SK-N-SH (cell line): ENCODE data around the gene HRK. TPM values are rescaled to one million over a fixed set of nuclear protein-coding genes. Genes with fewer than 3 reads are reported as not detected.

Experiments used
- CTCF ChIA-PET: fragments of 300-600, 350-600 bp; formaldehyde crosslinking; extraction: SDS; loops from one replicate; lab custom pipeline; 2021; lab: Yijun Ruan, JAX
- POLR2A ChIA-PET: fragments of 350-600 bp; sonication (Branson Sonifier 250); formaldehyde crosslinking; extraction: SDS; loops from one replicate; lab custom pipeline; 2020; ENCODE audit warnings: antibody characterized with exemption, inconsistent platforms; lab: Yijun Ruan, JAX
- DNase-seq: peaks from one replicate; pipeline ENCODE4 v3.0.0; 2012
- H2AFZ ChIP-seq: fragments of 200-600 bp; sonication (generic); 2 replicates; pipeline ENCODE4 v1.8.1; 2016; ENCODE audit warnings: antibody characterized with exemption, mild to moderate bottlenecking, low read depth
- H3F3A ChIP-seq: fragments of 200-600 bp; sonication (generic); replicated peaks from 2 replicates; pipeline ENCODE3; 2016; ENCODE audit warnings: antibody characterized with exemption, mild to moderate bottlenecking; ENCODE audit not compliant: insufficient read depth
- H3K27ac ChIP-seq, 2 experiments: fragments of 200-500 bp in 1 of 2; fragments of 200-600 bp in 1 of 2; sonication (Bioruptor generic) in 1 of 2; sonication (generic), shearing (Covaris generic) in 1 of 2; 2 replicates each; pipeline versions ENCODE4 v1.5.1 to v1.6.1; 2014 to 2016; ENCODE audit warnings: low read depth in 2 of 2, inconsistent platforms in 1 of 2, low read length in 1 of 2, mild to moderate bottlenecking in 1 of 2, mixed read lengths in 1 of 2
- H3K27me3 ChIP-seq: fragments of 200-600 bp; sonication (generic), shearing (Covaris generic); 2 replicates; pipeline ENCODE4 v1.6.1; 2016; ENCODE audit warnings: mixed run types; ENCODE audit not compliant: insufficient read depth
- H3K36me3 ChIP-seq, 2 experiments: fragments of 200-500 bp in 1 of 2; fragments of 200-600 bp in 1 of 2; sonication (Bioruptor generic) in 1 of 2; sonication (generic) in 1 of 2; replicated peaks in 1 of 2; 2 replicates each; pipeline versions ENCODE3 to v1.5.1; 2014 to 2016; ENCODE audit warnings: low read length in 1 of 2, mild to moderate bottlenecking in 1 of 2; ENCODE audit not compliant: insufficient read depth in 2 of 2, control insufficient read depth in 1 of 2
- H3K4me1 ChIP-seq, 2 experiments: fragments of 200-500 bp in 1 of 2; fragments of 200-600 bp in 1 of 2; sonication (Bioruptor generic) in 1 of 2; sonication (generic), shearing (Covaris generic) in 1 of 2; 2 replicates each; pipeline versions ENCODE4 v1.5.1 to v1.6.1; 2014 to 2016; ENCODE audit warnings: low read depth in 1 of 2, low read length in 1 of 2, mixed run types in 1 of 2; ENCODE audit not compliant: insufficient read depth in 2 of 2, control insufficient read depth in 1 of 2
- H3K4me2 ChIP-seq: fragments of 200-600 bp; sonication (generic), shearing (Covaris generic); 2 replicates; pipeline ENCODE4 v1.6.1; 2017; ENCODE audit warnings: mixed run types
- H3K4me3 ChIP-seq, 2 experiments: fragments of 200-500 bp in 1 of 2; fragments of 200-600 bp in 1 of 2; sonication (Bioruptor generic) in 1 of 2; sonication (generic), shearing (Covaris generic) in 1 of 2; 2 replicates each; pipeline versions ENCODE4 v1.5.1 to v1.8.1; 2014 to 2016; ENCODE audit warnings: low read depth in 2 of 2, inconsistent platforms in 1 of 2, low read length in 1 of 2, mild to moderate bottlenecking in 1 of 2, mixed read lengths in 1 of 2, moderate library complexity in 1 of 2
- H3K79me2 ChIP-seq: fragments of 200-600 bp; sonication (generic); 2 replicates; pipeline ENCODE4 v1.8.1; 2017; ENCODE audit warnings: mild to moderate bottlenecking; ENCODE audit not compliant: insufficient read depth
- H3K9ac ChIP-seq: fragments of 200-600 bp; sonication (generic); 2 replicates; pipeline ENCODE4 v1.6.1; 2017; ENCODE audit warnings: mixed run types
- H3K9me2 ChIP-seq: fragments of 200-600 bp; sonication (generic); 2 replicates; pipeline ENCODE4 v1.6.1; 2017; ENCODE audit warnings: mixed run types
- H3K9me3 ChIP-seq: fragments of 200-600 bp; sonication (generic); 2 replicates; pipeline ENCODE4 v1.6.1; 2017; ENCODE audit warnings: mixed run types, mild to moderate bottlenecking, moderate library complexity
- H4K20me1 ChIP-seq: fragments of 200-600 bp; sonication (generic); 2 replicates; pipeline ENCODE4 v1.6.1; 2017; ENCODE audit warnings: mild to moderate bottlenecking, mixed run types; ENCODE audit not compliant: insufficient read depth
- CHD2 ChIP-seq: fragments of 150-350 bp; IDR thresholded peaks from 2 replicates; pipeline ENCODE4 v1.6.1; 2018; ENCODE audit warnings: low read length; ENCODE audit not compliant: partially characterized antibody
- CTCF ChIP-seq: fragments of 200-600 bp; sonication (generic); IDR thresholded peaks from 2 replicates; pipeline ENCODE4 v1.6.1; 2017; ENCODE audit warnings: antibody characterized with exemption, mild to moderate bottlenecking, moderate library complexity
- EP300 ChIP-seq, 2 experiments: IDR thresholded peaks; 2 replicates each; pipeline versions ENCODE4 v1.4.0 to v1.6.1; 2012; ENCODE audit warnings: borderline replicate concordance in 1 of 2, low read depth in 1 of 2, low read length in 1 of 2
- FOSL2 ChIP-seq: IDR thresholded peaks from 2 replicates; pipeline ENCODE4 v1.4.0; 2012; ENCODE audit warnings: low read depth, mild to moderate bottlenecking, moderate library complexity, borderline replicate concordance
- FOXJ3 ChIP-seq: sonication (generic); formaldehyde crosslinking; IDR thresholded peaks from 2 replicates; pipeline ENCODE4 v1.5.1; 2020; ENCODE audit warnings: mild to moderate bottlenecking, missing genetic modification reagents
- GABPA ChIP-seq: IDR thresholded peaks from 2 replicates; pipeline ENCODE4 v1.4.0; 2012; ENCODE audit warnings: low read depth, mild to moderate bottlenecking
- NRF1 ChIP-seq: IDR thresholded peaks from 2 replicates; pipeline ENCODE4 v1.6.1; 2012; ENCODE audit warnings: low read depth, mild to moderate bottlenecking, low read length
- RCOR1 ChIP-seq: fragments of 150-350 bp; IDR thresholded peaks from 2 replicates; pipeline ENCODE4 v1.6.1; 2017; ENCODE audit warnings: antibody characterized with exemption, low read length
- TEAD4 ChIP-seq: IDR thresholded peaks from 2 replicates; pipeline ENCODE4 v1.4.0; 2012; ENCODE audit warnings: mild to moderate bottlenecking, borderline replicate concordance; ENCODE audit not compliant: insufficient read depth
- WGBS: methylation state at CpG from one replicate; pipeline ENCODE4 v1.1.6; 2017; ENCODE audit warnings: low lambda C conversion rate; 5-methylcytosine and 5-hydroxymethylcytosine counted together
- polyA plus RNA-seq, 3 experiments: library from polyadenylated mRNA; depleted of rRNA; stranded (reverse); fragments of >200 nt; gene quantifications; 2 replicates each; pipeline ENCODE4 v1.2.3, GENCODE V29; 2012
- TF ChIP-seq, protein P1 (sequence below): fragments of 150-350 bp; IDR thresholded peaks from 2 replicates; pipeline ENCODE4 v1.6.1; 2016; ENCODE audit warnings: mild to moderate bottlenecking, low read depth, low read length
- TF ChIP-seq, protein P2 (sequence below): IDR thresholded peaks from 2 replicates; pipeline ENCODE4 v1.6.1; 2012; ENCODE audit warnings: mild to moderate bottlenecking, low read depth, low read length, moderate library complexity

Gene HRK
- polyA plus RNA-seq (2012; rRNA removed): 0.02 and 0.03 TPM in 2 replicates
- 0.01 TPM in 2 replicates for polyA plus RNA-seq (2012; cell fraction: cytosol; rRNA removed)
- 0.01 TPM in 2 replicates for polyA plus RNA-seq (2012; cell fraction: nucleus; rRNA removed)

DNA sequence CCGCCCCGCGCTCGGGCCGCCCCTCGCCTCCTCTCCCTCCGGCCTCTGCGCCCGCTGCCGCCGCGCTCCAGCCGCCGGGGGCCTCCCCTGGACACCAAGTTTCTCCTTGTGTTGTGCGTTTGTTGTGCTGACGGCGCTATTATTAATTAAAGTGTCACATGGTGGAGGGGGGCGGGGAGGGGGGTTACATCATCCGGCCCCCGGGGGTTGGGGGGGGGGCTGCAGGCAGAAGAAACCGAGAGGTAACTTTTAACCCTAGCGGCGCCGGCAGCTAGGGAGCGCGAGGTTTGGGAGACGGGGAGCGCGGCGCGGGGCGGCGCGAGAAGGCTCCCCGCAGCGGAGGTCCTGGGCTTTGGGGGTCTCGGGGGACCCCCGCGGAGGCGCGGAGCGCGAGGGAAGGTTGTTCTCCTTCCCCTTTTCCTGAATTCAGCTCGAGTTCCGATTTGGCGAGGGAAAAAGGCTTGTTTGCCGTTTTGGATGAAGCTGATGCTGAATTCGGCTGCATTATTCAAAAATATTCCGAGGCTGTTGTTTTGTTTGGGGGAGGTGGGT, at the start of gene HRK:
TSS of gene HRK (minus strand) at position 117 of the 552 bp plus-strand sequence. CDS start 134 bp downstream, outside the sequence.
- H3K27me3 ChIP-seq: peaks cover 50% of the 10 kb centered on the region
- no peaks in the 10 kb centered on the region for H3K9me2 ChIP-seq
- H4K20me1 ChIP-seq: 0 out of 2 replicates have a peak, but pooled peaks cover 6% of the 10 kb centered on the region
- TF ChIP-seq CTCF: no peak
- no peak for TF ChIP-seq GABPA
- TF ChIP-seq, protein P1, sequence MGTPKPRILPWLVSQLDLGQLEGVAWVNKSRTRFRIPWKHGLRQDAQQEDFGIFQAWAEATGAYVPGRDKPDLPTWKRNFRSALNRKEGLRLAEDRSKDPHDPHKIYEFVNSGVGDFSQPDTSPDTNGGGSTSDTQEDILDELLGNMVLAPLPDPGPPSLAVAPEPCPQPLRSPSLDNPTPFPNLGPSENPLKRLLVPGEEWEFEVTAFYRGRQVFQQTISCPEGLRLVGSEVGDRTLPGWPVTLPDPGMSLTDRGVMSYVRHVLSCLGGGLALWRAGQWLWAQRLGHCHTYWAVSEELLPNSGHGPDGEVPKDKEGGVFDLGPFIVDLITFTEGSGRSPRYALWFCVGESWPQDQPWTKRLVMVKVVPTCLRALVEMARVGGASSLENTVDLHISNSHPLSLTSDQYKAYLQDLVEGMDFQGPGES: no peak
- TF ChIP-seq EP300 (IDR thresholded peaks at IDR 0.05; ENCODE audit: borderline replicate concordance in 1 of 2, low read depth in 1 of 2, low read length in 1 of 2): no peak
- TF ChIP-seq RCOR1: no peak
- TF ChIP-seq CHD2: no peak
- TF ChIP-seq, protein P2, sequence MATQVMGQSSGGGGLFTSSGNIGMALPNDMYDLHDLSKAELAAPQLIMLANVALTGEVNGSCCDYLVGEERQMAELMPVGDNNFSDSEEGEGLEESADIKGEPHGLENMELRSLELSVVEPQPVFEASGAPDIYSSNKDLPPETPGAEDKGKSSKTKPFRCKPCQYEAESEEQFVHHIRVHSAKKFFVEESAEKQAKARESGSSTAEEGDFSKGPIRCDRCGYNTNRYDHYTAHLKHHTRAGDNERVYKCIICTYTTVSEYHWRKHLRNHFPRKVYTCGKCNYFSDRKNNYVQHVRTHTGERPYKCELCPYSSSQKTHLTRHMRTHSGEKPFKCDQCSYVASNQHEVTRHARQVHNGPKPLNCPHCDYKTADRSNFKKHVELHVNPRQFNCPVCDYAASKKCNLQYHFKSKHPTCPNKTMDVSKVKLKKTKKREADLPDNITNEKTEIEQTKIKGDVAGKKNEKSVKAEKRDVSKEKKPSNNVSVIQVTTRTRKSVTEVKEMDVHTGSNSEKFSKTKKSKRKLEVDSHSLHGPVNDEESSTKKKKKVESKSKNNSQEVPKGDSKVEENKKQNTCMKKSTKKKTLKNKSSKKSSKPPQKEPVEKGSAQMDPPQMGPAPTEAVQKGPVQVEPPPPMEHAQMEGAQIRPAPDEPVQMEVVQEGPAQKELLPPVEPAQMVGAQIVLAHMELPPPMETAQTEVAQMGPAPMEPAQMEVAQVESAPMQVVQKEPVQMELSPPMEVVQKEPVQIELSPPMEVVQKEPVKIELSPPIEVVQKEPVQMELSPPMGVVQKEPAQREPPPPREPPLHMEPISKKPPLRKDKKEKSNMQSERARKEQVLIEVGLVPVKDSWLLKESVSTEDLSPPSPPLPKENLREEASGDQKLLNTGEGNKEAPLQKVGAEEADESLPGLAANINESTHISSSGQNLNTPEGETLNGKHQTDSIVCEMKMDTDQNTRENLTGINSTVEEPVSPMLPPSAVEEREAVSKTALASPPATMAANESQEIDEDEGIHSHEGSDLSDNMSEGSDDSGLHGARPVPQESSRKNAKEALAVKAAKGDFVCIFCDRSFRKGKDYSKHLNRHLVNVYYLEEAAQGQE: no peak
- TF ChIP-seq NRF1: no peak
- TF ChIP-seq FOSL2: no peak
- no peak for TF ChIP-seq FOXJ3
- no peak for TF ChIP-seq TEAD4
- TF ChIP-seq, all 33 proteins: peak for 0
- H3K4me3 ChIP-seq: peak within 1 kb of the TSS; percentile 46 to 47; a peak in 3 of 4 replicates
- POLR2A ChIA-PET: interaction anchor here (0.9 to 1.0 kb wide), 2 partner anchors 29 to 84 kb away, joined by 3 read pairs; partner anchors contain the start of gene FBXW8
- CTCF ChIA-PET: interaction anchor here (1.1 to 2.3 kb wide), 6 partner anchors 11 to 191 kb away, joined by 3 to 7 read pairs (median 4); no protein-coding TSS in a partner anchor
- H3K4me1 ChIP-seq: peaks cover 0 to 11% of the 10 kb centered on the region in 2 experiments; a peak in 1 of 4 replicates
- no peaks in the 10 kb centered on the region for H3K36me3 ChIP-seq
- H3K4me2 ChIP-seq: peak within 1 kb of the TSS; percentile 71
- no peak within 1 kb of the TSS for H3K27ac ChIP-seq
- no peaks in the 10 kb centered on the region for H3F3A ChIP-seq
- no peak for DNase-seq
- H3K9me3 ChIP-seq: no peaks in the 10 kb centered on the region
- no peaks in the 10 kb centered on the region for H3K79me2 ChIP-seq
- no peak within 1 kb of the TSS for H2AFZ ChIP-seq
- 3% methylated on average over 28 of the region's 49 CpGs for WGBS
- H3K9ac ChIP-seq: no peak within 1 kb of the TSS
